Upper lobe of right lung (tissue), 1 donor: ENCODE measurements around the gene KRTAP9-4. TPM values are rescaled to one million over a fixed set of nuclear protein-coding genes. Genes with fewer than 3 reads are reported as not detected.
"Not testable (repeated sequence)": the region's sequence is repeated elsewhere in the genome, so short reads cannot be mapped to it uniquely, and the experiment has no call there.

Source experiments
- ATAC-seq: fragments of 200-7000 bp; cut with Tn5 transposase; one replicate; pipeline ENCODE4 v1.9.1; 2020; ENCODE audit warnings: mild to moderate bottlenecking, moderate library complexity
- DNase-seq: peaks from one replicate; pipeline ENCODE4 v3.0.0-alpha.2; 2020
- H3K27ac ChIP-seq: fragments of 200-600 bp; one replicate; pipeline ENCODE4 v1.8.0; 2022
- H3K27me3 ChIP-seq: fragments of 200-600 bp; one replicate; pipeline ENCODE4 v1.8.0; 2022; ENCODE audit warnings: mild to moderate bottlenecking
- H3K36me3 ChIP-seq: fragments of 200-600 bp; one replicate; pipeline ENCODE4 v1.8.0; 2022
- H3K4me1 ChIP-seq: fragments of 200-600 bp; one replicate; pipeline ENCODE4 v1.8.0; 2022
- H3K4me3 ChIP-seq: fragments of 200-600 bp; one replicate; pipeline ENCODE4 v1.8.0; 2022; ENCODE audit warnings: mild to moderate bottlenecking
- H3K9me3 ChIP-seq: fragments of 200-600 bp; one replicate; pipeline ENCODE4 v1.8.0; 2022
- intact Hi-C: fragments of 100-400 bp; cut with DNase I; formaldehyde crosslinking; loops from one replicate; pipeline ENCODE4 v1.11.0; 2022
- total RNA-seq: library from RNA; stranded (reverse); fragmentation: NEBNext Ultra II Directional; extraction: Animal tissue kit (Norgen Biotek cat#: 25700); gene quantifications from one replicate; pipeline ENCODE4 v1.2.1, GENCODE V29; 2021
- TF ChIP-seq, protein P1 (sequence below): fragments of 200-600 bp; IDR thresholded peaks from one replicate; pipeline ENCODE4 v1.8.0; 2022; ENCODE audit warnings: antibody characterized with exemption
- donor health status: DM: no; HTN: yes; CAD: no; lungs with severe emphysema.

KRTAP9-4 gene
- total RNA-seq, 1 donor from 2014 or later = not detected

DNA sequence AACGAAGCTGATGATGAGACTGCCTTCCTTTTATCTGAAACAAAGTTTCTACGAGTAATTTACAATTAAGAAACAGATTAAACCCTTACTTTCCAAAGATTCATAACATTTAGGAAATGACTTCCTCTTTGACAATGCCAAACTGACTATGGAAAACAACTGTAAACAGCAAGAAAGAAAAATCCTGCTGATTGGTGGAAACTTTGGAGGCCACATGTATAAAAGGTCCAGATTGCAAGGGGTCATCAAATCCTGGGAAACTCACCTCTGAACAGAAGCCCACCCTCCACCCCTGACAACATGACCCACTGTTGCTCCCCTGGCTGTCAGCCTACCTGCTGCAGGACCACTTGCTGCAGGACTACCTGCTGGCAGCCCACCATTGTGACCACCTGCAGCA, 15.6 kb downstream of the KRTAP9-4 start, which contains the start of gene KRTAP9-6:
Gene KRTAP9-6, plus strand, starts transcription at position 301 of the 400 bp plus-strand sequence. Its CDS starts 0 bp downstream, at position 301.
- intact Hi-C loops = no loop called here
- DNase-seq (no peak), ATAC-seq (no peak)
- Histone ChIP-seq H3K36me3 (no peaks in the 10 kb centered on the region), H3K4me1 (no peaks in the 10 kb centered on the region), H3K27ac (no peak within 1 kb of the TSS), H3K4me3 (no peak within 1 kb of the TSS), H3K9me3 (no peaks in the 10 kb centered on the region), H3K27me3 (no peaks in the 10 kb centered on the region)
- TF ChIP-seq, protein P1, sequence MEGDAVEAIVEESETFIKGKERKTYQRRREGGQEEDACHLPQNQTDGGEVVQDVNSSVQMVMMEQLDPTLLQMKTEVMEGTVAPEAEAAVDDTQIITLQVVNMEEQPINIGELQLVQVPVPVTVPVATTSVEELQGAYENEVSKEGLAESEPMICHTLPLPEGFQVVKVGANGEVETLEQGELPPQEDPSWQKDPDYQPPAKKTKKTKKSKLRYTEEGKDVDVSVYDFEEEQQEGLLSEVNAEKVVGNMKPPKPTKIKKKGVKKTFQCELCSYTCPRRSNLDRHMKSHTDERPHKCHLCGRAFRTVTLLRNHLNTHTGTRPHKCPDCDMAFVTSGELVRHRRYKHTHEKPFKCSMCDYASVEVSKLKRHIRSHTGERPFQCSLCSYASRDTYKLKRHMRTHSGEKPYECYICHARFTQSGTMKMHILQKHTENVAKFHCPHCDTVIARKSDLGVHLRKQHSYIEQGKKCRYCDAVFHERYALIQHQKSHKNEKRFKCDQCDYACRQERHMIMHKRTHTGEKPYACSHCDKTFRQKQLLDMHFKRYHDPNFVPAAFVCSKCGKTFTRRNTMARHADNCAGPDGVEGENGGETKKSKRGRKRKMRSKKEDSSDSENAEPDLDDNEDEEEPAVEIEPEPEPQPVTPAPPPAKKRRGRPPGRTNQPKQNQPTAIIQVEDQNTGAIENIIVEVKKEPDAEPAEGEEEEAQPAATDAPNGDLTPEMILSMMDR = no peak

DNA sequence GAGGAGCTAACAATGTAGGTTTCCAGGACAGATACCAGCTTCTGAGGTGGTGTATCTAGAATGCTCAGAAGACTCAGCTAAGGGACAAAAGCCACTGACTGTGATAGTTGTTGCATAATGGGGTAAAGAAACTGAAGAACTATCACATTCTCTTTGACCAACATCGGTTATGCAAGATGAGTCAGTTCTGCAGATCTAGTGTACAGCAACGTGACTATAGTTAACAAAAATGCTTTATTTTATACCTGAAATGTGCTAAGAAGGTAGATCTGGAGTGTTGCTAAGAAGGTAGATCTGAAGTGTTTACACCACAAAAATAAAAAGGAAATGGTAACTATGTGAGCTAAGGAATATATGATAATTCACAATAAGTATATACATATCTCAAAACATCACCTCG, 18.2 kb downstream of the KRTAP9-4 start:
- TF ChIP-seq, protein P1 = no peak
- Histone ChIP-seq H3K9me3 (no peaks in the 10 kb centered on the region), H3K4me1 (no peaks in the 10 kb centered on the region), H3K4me3 (no peak overlapping the region), H3K27me3 (no peaks in the 10 kb centered on the region), H3K27ac (no peak overlapping the region), H3K36me3 (no peaks in the 10 kb centered on the region)
- intact Hi-C loops = no loop called here
- ATAC-seq (no peak), DNase-seq (no peak)

DNA sequence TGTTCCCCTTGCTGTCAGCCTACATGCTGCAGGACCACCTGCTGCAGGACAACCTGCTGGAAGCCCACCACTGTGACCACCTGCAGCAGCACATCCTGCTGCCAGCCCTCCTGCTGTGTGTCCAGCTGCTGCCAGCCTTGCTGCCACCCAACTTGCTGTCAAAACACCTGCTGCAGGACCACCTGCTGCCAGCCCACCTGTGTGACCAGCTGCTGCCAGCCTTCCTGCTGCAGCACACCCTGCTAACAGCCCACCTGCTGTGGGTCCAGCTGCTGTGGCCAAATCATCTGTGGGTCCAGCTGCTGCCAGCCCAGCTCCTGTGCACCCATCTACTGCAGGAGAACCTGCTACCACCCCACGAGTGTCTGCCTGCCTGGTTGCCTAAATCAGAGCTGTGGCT, 21.8 kb downstream of the KRTAP9-4 start:
- intact Hi-C loops, H3K4me3 ChIP-seq, H3K4me1 ChIP-seq, DNase-seq, H3K9me3 ChIP-seq, H3K27me3 ChIP-seq, H3K36me3 ChIP-seq, H3K27ac ChIP-seq, ATAC-seq: not testable (repeated sequence)

DNA sequence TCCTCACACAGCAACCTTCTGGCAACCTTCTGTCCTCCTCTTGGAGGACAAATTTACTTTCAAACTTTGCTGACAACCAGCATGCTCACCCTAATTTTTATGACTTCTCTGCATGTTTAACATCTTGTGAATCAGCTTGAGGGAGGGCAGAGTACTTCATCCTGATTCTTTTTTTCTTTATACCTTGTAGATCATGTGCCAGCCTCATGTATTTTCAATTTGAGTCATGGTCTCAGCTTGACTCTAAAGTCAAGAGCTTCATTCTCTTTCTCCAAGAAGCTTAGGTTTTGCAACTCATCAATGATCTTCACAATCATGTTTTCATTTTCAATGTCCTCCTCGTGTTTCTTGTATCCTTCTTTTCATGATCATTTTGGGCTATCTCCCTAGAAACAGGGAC, 22.4 kb downstream of the KRTAP9-4 start:
- intact Hi-C loops = no loop called here
- no peaks in the 10 kb centered on the region for H3K36me3 ChIP-seq
- DNase-seq (no peak), ATAC-seq (no peak)
- H3K27me3 ChIP-seq = no peaks in the 10 kb centered on the region
- no peaks in the 10 kb centered on the region for H3K9me3 ChIP-seq
- no peak overlapping the region for H3K27ac ChIP-seq
- TF ChIP-seq, protein P1 = no peak
- H3K4me1 ChIP-seq = no peaks in the 10 kb centered on the region
- H3K4me3 ChIP-seq = no peak overlapping the region

DNA sequence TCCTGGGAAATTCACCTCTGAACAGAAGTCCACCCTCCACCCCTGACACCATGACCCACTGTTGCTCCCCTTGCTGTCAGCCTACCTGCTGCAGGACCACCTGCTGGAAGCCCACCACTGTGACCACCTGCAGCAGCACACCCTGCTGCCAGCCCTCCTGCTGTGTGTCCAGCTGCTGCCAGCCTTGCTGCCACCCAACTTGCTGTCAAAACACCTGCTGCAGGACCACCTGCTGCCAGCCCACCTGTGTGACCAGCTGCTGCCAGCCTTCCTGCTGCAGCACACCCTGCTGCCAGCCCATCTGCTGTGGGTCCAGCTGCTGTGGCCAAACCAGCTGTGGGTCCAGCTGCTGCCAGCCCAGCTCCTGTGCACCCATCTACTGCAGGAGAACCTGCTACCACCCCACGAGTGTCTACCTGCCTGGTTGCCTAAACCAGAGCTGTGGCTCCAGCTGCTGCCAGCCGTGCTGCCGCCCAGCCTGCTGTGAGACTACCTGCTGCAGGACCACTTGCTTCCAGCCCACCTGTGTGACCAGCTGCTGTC, 26.2 kb downstream of the KRTAP9-4 start, which contains the start of gene KRTAP9-7:
Gene KRTAP9-7, plus strand, starts transcription at position 51 of the 543 bp plus-strand sequence. Its CDS starts 0 bp downstream, at position 51.
- H3K27me3 ChIP-seq, ATAC-seq, H3K36me3 ChIP-seq, intact Hi-C loops, H3K27ac ChIP-seq, DNase-seq, H3K4me3 ChIP-seq, H3K4me1 ChIP-seq, H3K9me3 ChIP-seq: not testable (repeated sequence)

DNA sequence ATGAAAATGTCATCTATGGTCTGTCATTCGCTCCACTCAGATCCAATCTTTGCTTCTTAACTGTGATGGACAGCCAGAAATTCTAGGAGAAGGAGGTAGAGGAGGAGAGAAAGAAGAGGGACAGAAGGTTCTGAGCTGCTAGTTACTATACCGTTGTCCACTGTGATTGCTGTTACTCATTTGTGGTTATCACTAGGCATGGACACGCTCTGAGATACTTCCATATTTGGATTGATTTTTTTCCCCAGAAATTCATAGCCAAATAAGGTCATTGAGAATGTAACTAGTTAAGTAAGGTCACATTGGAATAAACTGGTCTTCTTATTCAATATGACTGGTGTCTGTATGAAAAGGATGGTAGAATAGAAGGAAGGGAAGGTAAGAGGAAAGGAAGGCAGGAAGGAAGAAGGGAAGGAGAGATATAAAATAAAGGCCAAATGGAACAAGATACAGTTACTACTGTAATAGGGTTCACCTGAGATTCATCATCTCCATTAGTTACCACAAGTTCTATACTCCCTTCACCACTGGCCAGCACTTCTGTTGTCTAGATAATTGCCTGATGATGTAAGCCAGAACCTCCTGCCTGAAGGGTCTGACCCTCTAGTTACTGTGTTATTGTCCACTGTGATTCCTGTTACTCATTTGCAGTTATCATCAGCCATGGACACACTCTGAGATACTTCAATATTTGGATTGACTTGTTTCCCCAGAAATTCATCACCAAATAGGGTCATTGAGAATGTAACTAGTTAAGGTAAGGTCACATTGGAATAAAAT, 28.9 kb downstream of the KRTAP9-4 start:
- Histone ChIP-seq H3K4me1 (no peaks in the 10 kb centered on the region), H3K27me3 (peaks cover 8% of the 10 kb centered on the region), H3K27ac (no peak overlapping the region), H3K9me3 (no peaks in the 10 kb centered on the region), H3K36me3 (no peaks in the 10 kb centered on the region), H3K4me3 (no peak overlapping the region)
- ATAC-seq = no peak
- intact Hi-C loops = no loop called here
- TF ChIP-seq, protein P1 = no peak
- no peak for DNase-seq
